HEK293 (cell line): ENCODE measurements around the gene OR2M4.

Experiments
- TF ChIP-seq, protein P1 (sequence below): fragments of 450-650 bp; formaldehyde crosslinking; IDR thresholded peaks from 2 replicates; pipeline ENCODE4 v1.5.1; 2016; ENCODE audit warnings: missing biosample characterization, missing genetic modification characterization, borderline replicate concordance
- TF ChIP-seq, protein P2 (sequence below): fragments of 450-650 bp; formaldehyde crosslinking; IDR thresholded peaks from 2 replicates; pipeline ENCODE4 v1.5.1; 2016; ENCODE audit warnings: missing biosample characterization, missing genetic modification characterization

DNA sequence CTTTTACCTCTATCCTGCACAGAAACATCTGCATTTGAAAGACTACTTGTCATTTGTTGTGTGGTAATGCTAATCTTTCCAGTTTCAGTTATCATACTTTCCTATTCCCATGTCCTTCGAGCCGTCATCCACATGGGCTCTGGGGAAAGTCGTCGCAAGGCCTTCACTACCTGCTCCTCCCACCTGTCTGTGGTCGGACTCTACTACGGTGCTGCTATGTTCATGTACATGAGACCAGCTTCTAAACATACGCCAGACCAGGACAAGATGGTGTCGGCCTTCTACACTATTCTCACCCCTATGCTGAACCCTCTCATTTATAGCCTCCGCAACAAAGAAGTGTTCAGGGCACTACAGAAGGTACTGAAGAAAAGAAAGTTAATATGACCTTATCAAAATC lies 8.3 kb downstream of the OR2M4 start:
- TF ChIP-seq, protein P1, sequence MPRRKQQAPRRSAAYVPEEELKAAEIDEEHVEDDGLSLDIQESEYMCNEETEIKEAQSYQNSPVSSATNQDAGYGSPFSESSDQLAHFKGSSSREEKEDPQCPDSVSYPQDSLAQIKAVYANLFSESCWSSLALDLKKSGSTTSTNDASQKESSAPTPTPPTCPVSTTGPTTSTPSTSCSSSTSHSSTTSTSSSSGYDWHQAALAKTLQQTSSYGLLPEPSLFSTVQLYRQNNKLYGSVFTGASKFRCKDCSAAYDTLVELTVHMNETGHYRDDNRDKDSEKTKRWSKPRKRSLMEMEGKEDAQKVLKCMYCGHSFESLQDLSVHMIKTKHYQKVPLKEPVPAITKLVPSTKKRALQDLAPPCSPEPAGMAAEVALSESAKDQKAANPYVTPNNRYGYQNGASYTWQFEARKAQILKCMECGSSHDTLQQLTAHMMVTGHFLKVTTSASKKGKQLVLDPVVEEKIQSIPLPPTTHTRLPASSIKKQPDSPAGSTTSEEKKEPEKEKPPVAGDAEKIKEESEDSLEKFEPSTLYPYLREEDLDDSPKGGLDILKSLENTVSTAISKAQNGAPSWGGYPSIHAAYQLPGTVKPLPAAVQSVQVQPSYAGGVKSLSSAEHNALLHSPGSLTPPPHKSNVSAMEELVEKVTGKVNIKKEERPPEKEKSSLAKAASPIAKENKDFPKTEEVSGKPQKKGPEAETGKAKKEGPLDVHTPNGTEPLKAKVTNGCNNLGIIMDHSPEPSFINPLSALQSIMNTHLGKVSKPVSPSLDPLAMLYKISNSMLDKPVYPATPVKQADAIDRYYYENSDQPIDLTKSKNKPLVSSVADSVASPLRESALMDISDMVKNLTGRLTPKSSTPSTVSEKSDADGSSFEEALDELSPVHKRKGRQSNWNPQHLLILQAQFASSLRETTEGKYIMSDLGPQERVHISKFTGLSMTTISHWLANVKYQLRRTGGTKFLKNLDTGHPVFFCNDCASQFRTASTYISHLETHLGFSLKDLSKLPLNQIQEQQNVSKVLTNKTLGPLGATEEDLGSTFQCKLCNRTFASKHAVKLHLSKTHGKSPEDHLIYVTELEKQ: no peak
- TF ChIP-seq, protein P2, sequence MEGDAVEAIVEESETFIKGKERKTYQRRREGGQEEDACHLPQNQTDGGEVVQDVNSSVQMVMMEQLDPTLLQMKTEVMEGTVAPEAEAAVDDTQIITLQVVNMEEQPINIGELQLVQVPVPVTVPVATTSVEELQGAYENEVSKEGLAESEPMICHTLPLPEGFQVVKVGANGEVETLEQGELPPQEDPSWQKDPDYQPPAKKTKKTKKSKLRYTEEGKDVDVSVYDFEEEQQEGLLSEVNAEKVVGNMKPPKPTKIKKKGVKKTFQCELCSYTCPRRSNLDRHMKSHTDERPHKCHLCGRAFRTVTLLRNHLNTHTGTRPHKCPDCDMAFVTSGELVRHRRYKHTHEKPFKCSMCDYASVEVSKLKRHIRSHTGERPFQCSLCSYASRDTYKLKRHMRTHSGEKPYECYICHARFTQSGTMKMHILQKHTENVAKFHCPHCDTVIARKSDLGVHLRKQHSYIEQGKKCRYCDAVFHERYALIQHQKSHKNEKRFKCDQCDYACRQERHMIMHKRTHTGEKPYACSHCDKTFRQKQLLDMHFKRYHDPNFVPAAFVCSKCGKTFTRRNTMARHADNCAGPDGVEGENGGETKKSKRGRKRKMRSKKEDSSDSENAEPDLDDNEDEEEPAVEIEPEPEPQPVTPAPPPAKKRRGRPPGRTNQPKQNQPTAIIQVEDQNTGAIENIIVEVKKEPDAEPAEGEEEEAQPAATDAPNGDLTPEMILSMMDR (tag by site-specific recombination): no peak
